ENCODE results near the gene GNB1L. TPM values are rescaled to one million over a fixed set of nuclear protein-coding genes. Genes with fewer than 3 reads are reported as not detected.

Gene GNB1L
- total RNA-seq, 2 donors from 2014 or later: 13.9 to 20.5 TPM

GRCh38 chr22:19735665-19736510 lies 118.8 kb downstream of the GNB1L start:
- H3K36me3 Mint-ChIP-seq (ENCODE audit: insufficient read depth in 2 of 2): no peaks in the 10 kb centered on the region
- no peak overlapping the region for H3K4me3 Mint-ChIP-seq
- H3K27me3 Mint-ChIP-seq (ENCODE audit: low read depth): no peaks in the 10 kb centered on the region
- H3K4me1 Mint-ChIP-seq (ENCODE audit: low read depth): no peaks in the 10 kb centered on the region
- no peak overlapping the region for H3K27ac Mint-ChIP-seq
- ATAC-seq (replicated peaks in 1 of 2) (no peak), DNase-seq (no peak)
- H3K9me3 Mint-ChIP-seq: no peaks in the 10 kb centered on the region

- DNase-seq: no peak
- Mint-ChIP-seq H3K36me3 (ENCODE audit: insufficient read depth in 2 of 2) (no peaks in the 10 kb centered on the region), H3K4me3 (no peak overlapping the region), H3K4me1 (ENCODE audit: low read depth) (no peaks in the 10 kb centered on the region), H3K9me3 (no peaks in the 10 kb centered on the region), H3K27ac (no peak overlapping the region), H3K27me3 (ENCODE audit: low read depth) (no peaks in the 10 kb centered on the region)
- no peak for ATAC-seq (replicated peaks in 1 of 2)
Measured at GRCh38 chr22:19734837-19735382, 119.8 kb downstream of the GNB1L start.

- Mint-ChIP-seq H3K9me3 (no peaks in the 10 kb centered on the region), H3K4me3 (no peak overlapping the region), H3K36me3 (ENCODE audit: insufficient read depth in 2 of 2) (no peaks in the 10 kb centered on the region), H3K27ac (no peak overlapping the region), H3K4me1 (ENCODE audit: low read depth) (no peaks in the 10 kb centered on the region), H3K27me3 (ENCODE audit: low read depth) (no peaks in the 10 kb centered on the region)
- DNase-seq (no peak), ATAC-seq (replicated peaks in 1 of 2) (no peak)
Measured at GRCh38 chr22:19734163-19734562, 120.5 kb downstream of the GNB1L start.

- H3K36me3 Mint-ChIP-seq (ENCODE audit: insufficient read depth in 2 of 2): no peaks in the 10 kb centered on the region
- no peak overlapping the region for H3K27ac Mint-ChIP-seq
- DNase-seq (no peak), ATAC-seq (replicated peaks in 1 of 2) (no peak)
- H3K9me3 Mint-ChIP-seq: no peaks in the 10 kb centered on the region
- no peaks in the 10 kb centered on the region for H3K27me3 Mint-ChIP-seq (ENCODE audit: low read depth)
- no peak overlapping the region for H3K4me3 Mint-ChIP-seq
- no peaks in the 10 kb centered on the region for H3K4me1 Mint-ChIP-seq (ENCODE audit: low read depth)
Measured at GRCh38 chr22:19733755-19734154, 120.9 kb downstream of the GNB1L start.

Other genes with a start within 250 kb of the GNB1L start
- 1 to 10 TPM; 1.8 to 1.9 TPM for gene SEPTIN5, start 140.4 kb downstream of the GNB1L start, total RNA-seq
- under 1 TPM in 1 of 2 donors, not detected in 1; 0.17 TPM for gene GP1BB, start 131.3 kb downstream of the GNB1L start, total RNA-seq
- under 1 TPM in 1 of 2 donors, not detected in 1; 0.12 TPM for gene TBX1, start 94.1 kb downstream of the GNB1L start, total RNA-seq
- 10 to 100 TPM; 15.0 to 16.3 TPM for gene RTL10, start within 50 bp of the GNB1L start, total RNA-seq
- gene COMT, start 86.9 kb upstream of the GNB1L start, total RNA-seq: 100 to 1,000 TPM in 1 of 2 donors, 10 to 100 TPM in 1; 97.4 to 101 TPM
- gene TXNRD2, start 86.9 kb upstream of the GNB1L start, total RNA-seq: 10 to 100 TPM; 21.3 to 23.4 TPM
- gene ARVCF, start 161.9 kb upstream of the GNB1L start, total RNA-seq: 1 to 10 TPM; 1.7 to 5.5 TPM
- 10 to 100 TPM; 35.5 to 43.0 TPM for gene TANGO2, start 166.2 kb upstream of the GNB1L start, total RNA-seq
- gene DGCR8, start 225.4 kb upstream of the GNB1L start, total RNA-seq: 10 to 100 TPM; 44.2 to 46.6 TPM